ENCODE data around the gene TRPV3. TPM values are rescaled to one million over a fixed set of nuclear protein-coding genes. Genes with fewer than 3 reads are reported as not detected.

TRPV3 gene
- total RNA-seq, 3 donors from 2014 or later (not counting 1 experiment from before 2014, with no cell fraction given), result 5.6 to 10.3 (median 7.6) TPM

DNA sequence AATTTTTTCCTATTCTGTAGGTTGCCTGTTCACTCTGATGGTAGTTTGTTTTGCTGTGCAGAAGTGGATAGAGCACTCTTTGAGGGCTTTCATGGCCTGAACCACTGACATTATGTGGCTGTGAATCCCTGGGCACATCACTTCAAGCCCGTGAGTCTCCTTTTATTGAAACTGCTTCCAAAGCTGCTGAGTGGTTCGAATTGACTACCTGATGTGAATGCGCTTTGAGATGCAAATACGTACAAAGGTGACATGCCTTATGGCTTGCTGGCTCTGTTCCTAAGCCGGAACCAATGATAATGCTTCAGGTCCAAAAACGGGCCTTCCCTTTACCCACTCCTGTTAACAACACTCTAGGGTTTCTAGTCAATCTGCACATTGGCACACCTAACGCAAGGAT is 47.5 kb downstream of the TRPV3 start:
- no peaks in the 10 kb centered on the region for H3K9me3 ChIP-seq (ENCODE audit: control insufficient read depth, insufficient read depth, low read length)
- no peak overlapping the region for H3K27ac ChIP-seq (ENCODE audit: low read length)
- peaks cover 8% of the 10 kb centered on the region for H3K4me1 ChIP-seq (ENCODE audit: control insufficient read depth, insufficient read depth, low read length)
- DNase-seq, result no peak
- peaks cover 0 to 2% of the 10 kb centered on the region in 2 donors for H3K27me3 Mint-ChIP-seq (ENCODE audit: low read depth in 2 of 2)
- intact Hi-C loops (cut with micrococcal nuclease), result no loop called here
- TF ChIP-seq CTCF (IDR thresholded peaks at IDR 0.05), result no peak
- no peaks in the 10 kb centered on the region for H3K27me3 ChIP-seq (ENCODE audit: control insufficient read depth, insufficient read depth, low read length)
- peaks cover 11 to 13% of the 10 kb centered on the region in 2 donors for H3K4me1 Mint-ChIP-seq
- H3K36me3 Mint-ChIP-seq, result no peaks in the 10 kb centered on the region
- H3K9me3 Mint-ChIP-seq, result peaks cover 0 to 3% of the 10 kb centered on the region in 2 donors
- no peak overlapping the region for H3K4me3 Mint-ChIP-seq
- no peak overlapping the region for H3K4me3 ChIP-seq (ENCODE audit: low read length)
- 80% methylated on average over 6 of the region's 7 CpGs for WGBS (ENCODE audit: insufficient coverage)
- no peaks in the 10 kb centered on the region for H3K36me3 ChIP-seq (ENCODE audit: control insufficient read depth, insufficient read depth, low read length)
- no peak overlapping the region for H3K27ac Mint-ChIP-seq
- ATAC-seq, result no peak

DNA sequence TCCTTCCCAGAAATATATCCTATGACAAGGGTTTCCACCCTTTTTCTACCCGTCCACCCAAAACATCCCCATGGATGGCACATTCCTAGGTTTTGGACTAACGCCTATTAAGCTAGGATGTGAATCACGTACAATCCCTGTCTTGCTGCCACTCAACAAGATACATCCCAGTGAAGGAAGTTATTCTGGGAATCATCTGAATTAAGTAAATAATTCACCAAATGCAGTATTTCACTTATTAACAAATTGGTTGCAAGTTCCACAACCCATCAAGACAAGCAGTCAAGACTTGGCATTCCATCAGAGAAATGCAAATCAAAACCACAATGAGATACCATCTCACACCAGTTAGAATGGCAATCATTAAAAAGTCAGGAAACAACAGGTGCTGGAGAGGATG is 49.7 kb downstream of the TRPV3 start:
- H3K4me1 Mint-ChIP-seq, result peaks cover 4 to 5% of the 10 kb centered on the region in 2 donors
- Histone ChIP-seq H3K4me1 (ENCODE audit: control insufficient read depth, insufficient read depth, low read length) (no peaks in the 10 kb centered on the region), H3K27ac (ENCODE audit: low read length) (no peak overlapping the region), H3K36me3 (ENCODE audit: control insufficient read depth, insufficient read depth, low read length) (no peaks in the 10 kb centered on the region), H3K4me3 (ENCODE audit: low read length) (no peak overlapping the region), H3K9me3 (ENCODE audit: control insufficient read depth, insufficient read depth, low read length) (no peaks in the 10 kb centered on the region), H3K27me3 (ENCODE audit: control insufficient read depth, insufficient read depth, low read length) (no peaks in the 10 kb centered on the region)
- DNase-seq (no peak), ATAC-seq (no peak)
- peaks cover 0 to 3% of the 10 kb centered on the region in 2 donors for H3K9me3 Mint-ChIP-seq
- H3K4me3 Mint-ChIP-seq, result no peak overlapping the region
- no peak overlapping the region for H3K27ac Mint-ChIP-seq
- intact Hi-C loops (cut with micrococcal nuclease), result no loop called here
- WGBS (ENCODE audit: insufficient coverage), result 79% methylated on average over 3 of the region's 3 CpGs
- TF ChIP-seq CTCF (IDR thresholded peaks at IDR 0.05), result no peak
- peaks cover 0 to 6% of the 10 kb centered on the region in 2 donors for H3K27me3 Mint-ChIP-seq (ENCODE audit: low read depth in 2 of 2)
- no peaks in the 10 kb centered on the region for H3K36me3 Mint-ChIP-seq

DNA sequence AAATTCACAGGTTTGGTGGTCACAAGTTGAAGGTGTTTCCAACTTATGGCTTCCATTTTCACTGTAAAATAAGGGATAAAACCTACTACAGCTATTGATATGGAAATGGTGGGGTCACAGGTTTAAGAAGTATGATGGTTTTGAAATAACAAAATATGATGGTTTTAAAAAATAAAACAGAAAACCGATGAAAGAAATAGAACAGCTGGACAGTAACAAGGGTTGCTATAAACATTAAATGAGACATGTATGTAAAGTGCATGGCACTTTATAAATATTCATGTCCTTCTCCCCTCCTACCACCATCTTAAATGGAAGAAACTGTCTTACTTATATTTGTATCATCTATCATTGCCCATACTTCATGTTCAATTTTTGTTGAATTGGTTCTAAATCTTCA is 50.5 kb downstream of the TRPV3 start:
- H3K9me3 Mint-ChIP-seq, result peaks cover 0 to 3% of the 10 kb centered on the region in 2 donors

More for the DNA sequence above, 50.5 kb downstream of the TRPV3 start:
- H3K27me3 ChIP-seq (ENCODE audit: control insufficient read depth, insufficient read depth, low read length), result no peaks in the 10 kb centered on the region
- Mint-ChIP-seq H3K4me1 (peaks cover 1 to 5% of the 10 kb centered on the region in 2 donors), H3K36me3 (no peaks in the 10 kb centered on the region), H3K4me3 (no peak overlapping the region), H3K27me3 (ENCODE audit: low read depth in 2 of 2) (peaks cover 0 to 6% of the 10 kb centered on the region in 2 donors), H3K27ac (no peak overlapping the region)
- no peak overlapping the region for H3K27ac ChIP-seq (ENCODE audit: low read length)
- no peak for TF ChIP-seq CTCF (IDR thresholded peaks at IDR 0.05)
- H3K9me3 ChIP-seq (ENCODE audit: control insufficient read depth, insufficient read depth, low read length), result no peaks in the 10 kb centered on the region
- no peaks in the 10 kb centered on the region for H3K36me3 ChIP-seq (ENCODE audit: control insufficient read depth, insufficient read depth, low read length)
- 100% methylated on average over 1 of the region's 1 CpG for WGBS (ENCODE audit: insufficient coverage)
- ATAC-seq (no peak), DNase-seq (no peak)
- H3K4me1 ChIP-seq (ENCODE audit: control insufficient read depth, insufficient read depth, low read length), result no peaks in the 10 kb centered on the region
- no peak overlapping the region for H3K4me3 ChIP-seq (ENCODE audit: low read length)
- intact Hi-C loops (cut with micrococcal nuclease), result no loop called here

Data from natural killer cell (primary cell).